ENCODE data around the gene BCL2L13.

BCL2L13 gene

DNA sequence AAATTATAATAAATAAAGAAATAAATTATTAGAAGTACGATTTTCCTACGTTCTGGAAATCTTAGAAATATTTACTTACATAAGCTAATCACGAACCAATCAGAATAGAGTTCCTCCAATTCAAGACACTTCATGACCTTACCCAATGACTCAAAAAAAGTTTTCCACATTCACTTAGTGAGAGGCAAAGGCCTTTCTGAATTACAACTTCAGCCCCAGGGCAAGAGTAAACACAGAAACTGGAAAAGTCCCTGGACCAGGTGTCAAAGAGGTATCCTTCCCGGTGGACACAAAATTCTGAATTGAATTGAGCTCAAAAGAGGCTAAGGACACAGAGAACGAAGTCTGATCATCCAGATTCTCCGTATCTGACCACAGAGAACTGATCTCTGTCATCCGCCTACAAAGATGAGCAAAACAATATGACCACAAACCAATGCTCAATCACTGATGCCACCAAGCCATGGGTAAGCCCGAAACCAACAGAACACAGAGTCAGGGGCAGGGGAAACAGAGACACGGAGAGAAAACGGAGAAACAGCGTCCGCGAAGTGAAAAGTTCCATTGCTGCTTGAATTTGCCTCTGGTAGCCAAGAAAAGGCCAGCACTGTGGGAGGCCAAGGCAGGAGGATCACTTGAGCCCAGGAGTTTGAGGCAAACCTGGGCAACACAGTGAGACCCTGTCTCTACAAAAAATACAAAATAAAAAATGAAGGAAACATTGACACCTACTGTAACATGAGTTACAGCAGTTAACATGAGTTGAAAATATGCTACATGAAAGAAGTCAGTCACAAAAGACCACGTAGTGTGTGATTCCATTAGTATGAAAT, 128.9 kb downstream of the BCL2L13 start:
- peak; percentile 74 for DNase-seq

DNA sequence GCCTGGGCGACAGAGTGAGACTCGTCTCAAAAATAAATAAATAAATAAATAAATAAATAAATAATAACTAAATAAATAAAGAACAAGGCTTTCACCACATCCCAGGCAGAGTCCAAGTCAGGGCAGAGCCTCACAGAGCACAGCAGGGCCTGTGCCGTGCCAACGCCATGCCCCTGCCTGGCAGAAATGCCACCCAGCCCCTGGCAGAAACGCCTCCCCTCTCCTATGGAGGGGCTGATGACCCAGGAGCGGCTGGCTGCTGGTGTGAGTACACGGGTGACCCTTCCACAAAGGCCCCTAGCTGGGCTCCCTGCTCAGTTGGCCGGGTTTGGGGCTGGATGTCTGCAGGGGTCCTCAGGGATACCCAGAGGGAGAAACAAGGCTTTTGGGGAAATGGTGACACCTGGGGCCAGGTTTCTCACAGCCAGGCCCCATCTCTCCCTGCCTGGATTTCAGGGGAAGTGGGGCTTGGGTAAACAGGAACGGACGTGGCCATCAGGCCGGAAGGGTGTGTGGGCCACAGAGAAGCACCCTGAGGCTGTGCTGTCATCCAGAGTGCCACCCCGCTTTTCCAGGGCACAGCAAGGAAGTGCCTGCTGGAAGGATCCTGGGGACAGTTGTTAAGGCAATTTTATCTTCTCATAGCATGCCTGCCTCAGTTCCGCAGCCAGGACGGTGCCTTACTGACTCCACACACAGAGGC, 130.6 kb downstream of the BCL2L13 start:
- DNase-seq: no peak

DNA sequence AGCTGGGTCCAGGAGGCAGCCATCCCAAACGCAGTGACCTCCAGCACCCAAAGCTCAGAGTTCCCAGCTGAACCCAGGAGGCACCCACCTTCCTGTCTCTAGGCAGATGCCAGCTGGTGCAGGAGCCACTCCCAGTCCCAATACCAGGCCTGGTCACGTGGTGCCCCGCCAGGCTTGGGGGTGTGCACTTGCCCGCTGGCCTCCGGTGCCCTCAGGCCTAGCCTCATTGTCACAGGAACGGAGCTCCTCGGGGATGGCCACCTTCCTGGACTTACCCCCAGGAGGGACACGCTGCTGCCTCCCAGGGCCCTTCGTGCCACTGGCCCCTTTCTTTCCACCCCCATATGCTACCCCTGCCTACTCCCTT, 131.1 kb downstream of the BCL2L13 start:
- DNase-seq: no peak

DNA sequence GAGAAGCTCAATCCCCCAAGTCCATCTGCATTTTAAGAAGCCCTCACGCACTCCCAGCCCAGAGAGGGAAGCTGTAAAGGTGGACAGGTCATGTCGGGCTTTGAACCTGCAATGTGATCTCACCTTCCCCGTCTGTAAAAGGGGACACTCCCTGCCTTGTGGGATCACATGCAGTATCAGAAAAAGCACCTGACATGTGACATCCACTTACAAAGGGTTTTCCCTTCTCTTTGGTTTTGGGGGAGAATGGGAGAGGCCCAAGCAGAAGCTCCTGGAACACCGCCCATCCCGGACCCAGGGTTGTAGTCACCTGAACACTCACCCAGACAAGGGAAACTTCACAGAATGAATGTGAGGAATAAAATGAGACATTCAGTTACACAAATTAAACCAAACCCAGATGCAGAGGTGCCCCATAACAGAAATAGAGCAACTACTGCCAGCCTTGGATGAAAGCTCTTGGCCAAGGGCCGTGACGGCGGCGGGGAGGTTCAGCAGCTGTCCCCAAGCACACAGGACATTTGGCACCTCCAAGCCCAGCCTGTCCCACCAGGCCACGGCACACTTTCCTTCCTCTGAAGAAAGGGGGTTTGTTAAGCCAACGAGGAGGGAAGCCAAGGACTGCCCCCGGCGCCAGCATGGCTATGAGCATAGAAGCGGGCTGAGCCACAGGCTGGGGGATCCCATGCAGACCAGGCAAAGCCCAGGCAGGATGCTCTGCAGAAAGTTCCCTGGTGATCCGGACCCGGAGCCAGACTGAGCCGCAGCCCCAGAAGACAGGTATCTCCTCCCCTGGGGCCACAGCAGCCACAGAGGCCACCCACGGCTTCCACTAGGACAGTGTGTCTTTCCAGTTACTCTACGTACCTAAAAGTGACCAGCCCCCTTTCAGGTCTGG, 131.9 kb downstream of the BCL2L13 start:
- no peak for DNase-seq

DNA sequence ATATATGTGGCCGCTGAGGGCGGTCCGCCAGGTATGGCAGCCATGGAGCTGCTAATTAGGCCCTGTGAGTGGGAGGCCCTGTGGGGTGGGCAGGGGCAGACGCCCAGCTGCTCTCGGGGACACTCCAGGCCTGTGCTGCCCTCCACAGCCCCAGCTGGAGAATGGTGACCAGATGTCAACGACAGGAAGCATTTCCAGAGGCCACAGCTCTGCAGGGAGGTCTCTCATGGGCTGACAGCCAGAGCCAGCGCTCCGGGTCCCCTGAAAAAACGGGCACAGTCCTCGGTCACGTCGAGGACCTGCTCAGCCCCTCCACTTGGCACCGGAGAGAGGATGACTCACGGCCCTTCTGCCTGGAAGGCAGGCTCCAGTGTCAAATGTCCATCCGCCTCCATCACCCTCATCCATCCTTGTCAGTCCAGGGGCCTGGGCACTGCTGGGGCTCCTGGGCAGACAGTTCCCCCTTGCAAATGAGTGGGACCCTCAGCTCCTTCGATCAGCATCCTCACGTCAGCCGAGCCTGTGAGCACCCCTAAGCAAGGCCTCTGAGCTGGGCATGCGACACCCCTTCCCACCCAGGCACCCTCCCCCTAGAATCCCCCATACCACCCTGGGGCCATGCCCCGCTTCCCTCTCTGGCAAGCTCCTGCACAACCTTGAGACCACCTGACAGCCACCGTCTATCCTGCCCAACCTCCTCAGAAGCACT, 133.8 kb downstream of the BCL2L13 start:
- DNase-seq: no peak

DNA sequence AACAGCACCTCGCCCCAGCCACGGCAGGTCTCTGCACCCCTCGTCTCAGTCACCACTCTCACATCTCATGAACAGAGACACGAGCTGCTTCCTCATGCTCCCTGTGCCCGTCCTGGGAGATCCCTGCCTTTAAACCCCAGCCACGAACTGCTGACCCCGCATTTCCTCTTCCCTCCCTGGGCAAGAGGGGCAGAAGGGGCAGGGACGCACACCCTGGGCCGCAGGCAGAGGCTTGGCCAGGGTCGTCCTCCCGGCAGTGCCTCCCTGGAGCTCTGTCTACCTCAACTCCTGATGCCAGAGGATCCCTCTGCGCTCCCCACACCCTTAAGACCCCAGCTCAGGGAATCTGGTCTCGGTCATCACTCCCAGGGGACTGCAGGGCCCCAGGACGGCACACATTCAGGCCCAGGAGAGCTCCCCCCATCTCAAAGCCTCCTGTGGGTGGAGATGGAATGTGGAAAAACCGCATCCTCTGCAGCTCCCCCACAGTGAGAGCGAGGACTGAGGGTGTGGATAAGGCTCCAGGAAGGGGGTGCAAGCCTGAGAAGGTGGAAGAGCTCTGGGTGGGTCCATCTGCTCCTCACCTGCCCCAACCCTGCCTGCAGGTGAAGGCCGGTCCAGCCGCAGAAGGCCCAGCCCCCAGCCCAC, 134.5 kb downstream of the BCL2L13 start:
- no peak for DNase-seq

DNA sequence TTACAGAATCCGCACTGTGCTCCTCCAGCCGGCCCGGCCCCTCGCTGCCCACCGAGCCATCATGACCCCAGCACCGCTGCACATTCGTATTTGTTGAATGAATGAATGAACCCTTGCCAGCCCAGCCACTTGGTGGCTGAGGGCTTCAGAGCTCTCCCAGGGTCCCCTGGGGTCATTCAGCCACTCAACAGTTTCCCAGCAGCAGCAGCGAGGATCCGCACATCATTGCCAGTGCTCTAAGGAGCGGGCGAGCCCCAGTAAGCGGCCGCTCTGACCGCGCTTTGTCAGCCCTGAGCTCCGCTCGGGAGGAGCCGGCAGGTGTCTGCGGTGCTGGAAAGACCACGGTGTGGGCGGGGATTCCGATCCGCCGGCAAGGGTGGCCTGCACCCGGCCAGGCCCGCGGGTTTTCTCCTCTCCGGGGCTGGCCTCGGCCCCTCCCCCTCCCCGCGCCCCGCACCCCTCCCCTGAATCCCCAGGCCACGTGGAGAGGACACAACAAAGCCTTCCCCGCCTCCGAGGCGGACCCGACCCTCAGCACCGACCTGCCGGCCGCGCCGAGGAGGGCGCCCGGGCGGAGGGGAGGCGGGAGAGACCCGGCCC, 135.1 kb downstream of the BCL2L13 start:
- peak; percentile 56 for DNase-seq

DNA sequence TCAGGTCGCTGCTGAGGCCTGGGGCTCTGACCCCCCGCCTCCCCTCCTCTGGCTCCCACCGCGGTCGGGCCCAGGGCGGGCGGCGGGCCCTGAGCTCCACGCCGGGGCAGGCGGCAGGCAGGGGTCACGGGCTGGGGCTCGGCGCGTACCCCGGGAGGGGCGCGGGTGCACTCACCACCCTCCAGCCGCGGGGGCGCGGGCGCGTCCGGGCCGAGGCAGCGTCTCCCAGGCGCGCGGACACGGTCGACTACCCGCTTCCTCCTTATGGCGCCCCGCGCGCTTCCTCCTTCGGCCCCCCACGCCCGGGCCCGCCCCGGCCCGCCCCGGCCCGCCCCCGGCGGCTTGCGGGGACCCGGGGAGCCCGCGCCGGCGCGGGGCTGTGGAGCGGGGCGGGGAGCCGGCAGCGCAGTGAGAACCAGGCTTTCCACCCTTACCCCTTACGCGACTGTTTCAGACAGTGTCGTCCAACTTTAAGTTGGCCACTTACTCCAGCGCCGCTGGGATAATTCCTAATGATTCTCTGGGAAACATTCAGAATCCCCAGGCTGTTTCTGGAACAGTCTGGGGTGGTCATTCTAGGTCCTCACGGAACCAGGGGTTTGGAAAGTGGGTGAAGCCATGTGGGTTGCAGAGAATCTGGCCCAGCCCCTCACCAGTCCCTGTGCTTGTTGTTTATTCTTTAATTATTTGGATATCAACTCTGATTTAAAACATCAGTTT, 135.8 kb downstream of the BCL2L13 start, which contains the start of gene BID:
Gene BID, minus strand, starts transcription at position 264 of the 720 bp plus-strand sequence. CDS start 24,353 bp downstream, outside the sequence.
- DNase-seq: peak; percentile 28

DNA sequence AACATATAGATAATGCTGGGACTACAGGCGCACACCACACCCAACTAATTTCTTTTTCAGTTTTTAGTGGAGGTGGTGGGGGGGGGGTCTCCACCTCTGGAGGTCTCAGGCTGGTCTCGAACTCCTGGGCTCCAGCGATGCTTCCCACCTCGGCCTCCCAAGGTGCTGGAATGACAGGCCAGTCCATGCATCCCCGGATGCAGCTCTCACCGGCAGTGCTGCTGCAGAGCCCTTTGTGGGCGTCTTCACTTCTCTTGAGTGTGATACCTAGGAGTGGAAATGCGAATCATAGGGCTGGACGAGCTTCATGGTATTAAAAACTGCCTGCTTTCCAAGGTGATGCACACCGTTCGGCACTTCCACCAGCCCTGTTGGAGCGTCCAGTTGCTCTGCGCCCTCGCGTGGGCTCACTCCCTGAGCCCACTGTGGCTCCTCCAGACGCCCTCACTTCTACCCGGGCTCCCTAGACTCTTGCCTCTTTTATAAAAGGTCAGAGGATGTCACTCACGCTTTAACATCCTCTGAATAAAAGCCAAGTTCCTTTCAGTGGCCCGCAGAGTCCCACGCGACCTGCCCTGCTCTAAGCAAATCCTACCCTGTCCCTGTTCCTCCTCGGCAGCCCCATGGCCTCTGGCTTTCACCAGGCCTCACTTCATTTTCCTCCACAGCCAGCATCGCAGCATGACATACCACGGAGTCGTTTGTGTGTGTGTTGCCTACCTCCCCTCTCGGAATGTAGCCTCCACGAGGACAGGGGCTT, 136.5 kb downstream of the BCL2L13 start:
- no peak for DNase-seq

DNA sequence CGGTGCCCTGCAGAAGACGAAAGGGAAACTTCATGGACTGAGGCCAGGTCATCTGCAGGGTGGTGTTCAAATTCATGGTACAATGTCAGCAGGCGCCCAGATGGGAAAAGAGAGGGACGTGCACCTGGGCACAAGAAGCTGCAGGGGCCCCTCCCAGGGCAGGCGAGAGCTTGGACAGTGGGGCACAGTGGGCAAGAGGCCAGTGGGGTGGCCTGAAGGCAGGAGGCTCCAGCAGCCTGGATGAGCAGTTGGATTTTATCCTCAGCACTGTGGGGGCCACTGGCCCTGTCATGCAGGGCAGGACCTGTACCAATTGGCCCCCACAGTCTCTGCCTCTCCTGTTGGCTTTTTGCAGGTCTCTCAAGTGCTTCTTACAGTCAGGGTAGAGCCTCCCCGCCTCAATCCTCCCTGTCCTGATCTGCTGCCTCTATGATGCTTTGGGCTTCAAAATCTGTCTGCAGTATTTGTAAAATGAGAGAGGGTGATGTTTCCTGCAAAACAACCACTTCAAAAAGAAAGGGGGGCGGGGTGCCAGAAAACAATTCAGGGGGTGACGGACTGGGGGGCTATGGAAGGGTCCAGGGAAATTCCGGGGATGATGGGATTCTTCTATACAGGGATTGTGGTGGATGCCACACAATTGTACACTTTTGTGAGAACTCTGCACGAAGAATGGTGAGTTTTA, 137.4 kb downstream of the BCL2L13 start:
- DNase-seq: peak; percentile 27

DNA sequence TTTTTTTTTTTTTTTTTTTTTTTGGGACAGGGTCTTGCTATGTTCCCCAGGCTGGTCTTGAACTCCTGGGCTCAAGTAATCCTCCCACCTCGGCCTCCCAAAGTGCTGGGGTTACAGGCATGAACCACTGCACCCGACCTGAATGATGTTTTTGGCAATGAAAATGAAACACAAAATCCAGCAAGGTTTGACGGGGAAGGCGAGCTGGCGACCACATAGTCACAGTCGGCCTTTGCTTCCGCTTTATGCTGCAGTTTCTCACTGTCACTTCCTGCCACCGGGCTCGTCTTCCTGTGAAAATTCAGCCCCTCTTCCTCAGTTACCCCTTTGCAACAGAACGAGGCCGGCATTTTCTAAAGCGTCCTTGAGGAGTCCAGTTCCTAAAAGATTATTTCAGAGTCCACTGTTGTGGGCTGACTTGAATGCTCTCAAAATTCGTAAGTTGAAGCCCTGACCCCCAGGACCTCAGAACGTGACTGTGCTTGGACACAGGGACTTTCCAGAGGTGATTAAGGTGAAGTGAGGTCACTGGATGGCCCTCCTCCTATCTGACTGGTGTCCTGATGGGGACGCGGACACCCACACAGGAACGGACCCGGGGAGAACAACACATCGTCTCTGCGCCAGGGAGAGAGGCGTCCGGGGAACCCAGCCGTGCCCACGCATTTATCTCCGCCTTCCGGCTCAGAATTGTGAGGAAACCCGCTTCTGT, 138.6 kb downstream of the BCL2L13 start:
- peak; percentile 80 for DNase-seq

DNA sequence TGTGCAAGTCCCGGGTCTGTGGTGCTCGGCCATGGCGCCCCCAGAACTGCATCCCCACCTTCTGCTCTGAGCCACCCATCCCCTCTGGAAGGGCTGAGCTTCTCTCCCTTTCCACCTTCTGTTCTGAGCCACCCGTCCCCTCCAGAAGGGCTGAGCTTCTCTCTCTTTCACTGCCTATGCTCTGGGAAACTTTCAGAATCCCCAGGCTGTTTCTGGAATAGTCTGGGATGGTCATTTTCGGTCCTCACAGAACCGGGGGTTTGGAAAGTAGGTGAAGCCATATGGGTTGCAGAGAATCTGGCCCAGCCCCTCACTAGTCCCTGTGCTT, 139.1 kb downstream of the BCL2L13 start:
- DNase-seq: no peak

DNA sequence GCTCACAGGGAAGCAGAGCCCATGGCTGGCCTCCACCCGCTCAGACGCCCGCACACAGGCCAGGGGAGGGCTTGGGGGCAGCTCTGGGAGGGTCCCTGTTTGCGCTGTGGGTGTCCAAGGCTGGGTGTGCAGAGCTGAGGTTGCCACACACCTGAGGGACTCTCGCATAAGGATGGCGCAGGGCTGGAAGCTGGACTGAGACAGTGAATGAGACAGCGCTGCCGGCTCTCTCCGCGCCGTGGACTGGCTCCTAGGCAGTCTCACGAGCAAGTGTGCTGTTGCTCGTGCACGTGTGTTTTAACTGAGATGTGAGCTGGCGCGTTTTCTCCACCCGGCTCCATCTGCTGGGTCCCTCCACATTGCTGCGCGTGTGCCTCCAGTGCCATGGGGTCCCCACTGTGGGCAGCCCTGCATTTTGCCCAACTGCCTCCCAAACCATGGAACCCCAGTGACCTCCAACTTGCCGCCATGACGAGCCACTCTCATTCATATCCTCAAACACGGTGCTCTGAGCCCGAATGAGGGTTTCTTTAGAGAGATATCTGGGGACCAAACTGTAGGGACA, 139.9 kb downstream of the BCL2L13 start:
- DNase-seq: no peak

DNA sequence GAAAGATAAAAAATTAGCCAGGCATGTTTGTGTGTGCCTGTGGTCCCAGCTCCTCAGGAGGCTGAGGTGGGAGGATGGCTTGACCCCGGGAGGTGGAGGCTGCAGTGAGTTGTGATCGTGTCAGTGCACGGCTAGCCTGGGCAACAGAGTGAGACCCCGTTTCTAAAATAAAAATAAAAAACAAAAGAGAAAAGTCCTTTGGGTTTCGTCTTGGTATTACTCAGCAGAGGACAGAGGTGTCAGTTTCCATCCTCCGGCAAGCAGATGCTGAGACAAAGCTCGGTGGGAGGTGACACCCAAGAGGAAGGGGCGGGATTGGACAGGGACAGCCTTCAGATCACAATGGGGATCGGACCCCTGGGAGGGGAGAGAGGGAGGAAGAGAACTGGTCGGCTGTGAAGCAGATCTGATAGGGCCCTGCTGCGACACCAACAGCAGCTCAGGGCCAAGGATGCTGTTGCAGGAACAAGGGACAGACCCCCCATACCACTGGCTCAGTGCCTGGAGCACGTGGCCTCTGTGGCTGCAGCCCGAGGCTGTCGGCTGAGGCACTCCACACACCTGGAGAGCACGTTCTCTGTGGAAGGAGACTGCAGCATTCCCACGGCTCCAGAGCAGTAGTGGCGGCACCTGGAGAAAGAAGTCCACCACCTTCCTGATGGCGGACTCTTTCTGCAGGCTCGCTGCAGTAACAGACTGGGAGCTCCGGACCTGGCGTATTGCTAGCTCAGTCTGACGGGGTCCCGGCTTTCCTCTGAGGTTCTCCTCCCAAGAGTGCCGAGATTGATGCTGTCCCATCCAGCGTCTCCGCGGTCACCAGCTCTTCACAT, 140.9 kb downstream of the BCL2L13 start:
- no peak for DNase-seq

DNA sequence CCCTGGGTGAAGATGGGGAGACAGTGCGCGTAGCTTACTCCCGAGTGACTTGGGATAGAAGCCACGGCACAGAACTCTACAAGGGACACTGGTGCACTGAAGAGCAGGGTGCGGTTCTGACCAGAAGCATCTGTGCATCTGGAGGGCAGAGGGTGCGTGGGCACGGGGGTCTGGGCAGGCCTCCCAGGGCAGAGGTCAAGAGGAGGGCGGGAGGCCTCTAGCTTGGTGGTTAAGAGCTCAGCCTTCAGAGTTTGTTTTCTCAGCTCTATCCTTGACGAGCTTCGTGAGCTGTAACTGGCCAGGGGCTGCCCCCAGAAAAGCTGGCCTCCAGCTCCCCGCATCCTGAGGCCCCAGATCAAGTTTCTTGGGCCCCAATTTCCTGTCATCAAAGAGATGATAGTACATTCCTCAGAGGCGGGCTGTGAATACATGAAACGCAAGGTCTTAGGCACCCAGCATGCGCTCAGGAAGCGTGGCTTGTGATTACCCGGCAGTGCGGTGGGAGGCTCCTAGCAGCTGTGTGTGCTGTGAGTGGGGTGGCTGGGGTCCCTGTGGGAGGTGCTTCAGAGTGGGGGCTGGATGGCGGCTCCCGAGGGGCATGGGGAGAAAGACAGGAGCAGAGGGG, 141.7 kb downstream of the BCL2L13 start:
- DNase-seq: no peak

Measured in CD4-positive, alpha-beta T cell treated with Interleukin-4 for 4 hours (primary cell).